Sigmoid colon (tissue), 4 donors: Measurements from ENCODE around the gene IGF2R.

Source experiments
- CTCF ChIP-seq, 4 experiments: fragments of 450-650 bp in 3 of 4; fragments of 200-600 bp in 1 of 4; IDR thresholded peaks; one replicate each; pipeline ENCODE4 v1.5.1; 2016 to 2019; ENCODE audit warnings: antibody characterized with exemption in 4 of 4, mild to moderate bottlenecking in 3 of 4, moderate library complexity in 2 of 4
- EP300 ChIP-seq, 4 donors: sonication (generic); formaldehyde crosslinking; IDR thresholded peaks; one replicate each; pipeline ENCODE4 v1.6.1; 2017; ENCODE audit warnings: antibody characterized with exemption in 4 of 4
- POLR2A ChIP-seq, 2 donors: fragments of 450-650 bp; IDR thresholded peaks; one replicate each; pipeline ENCODE4 v1.6.1; 2016; ENCODE audit warnings: antibody characterized with exemption in 2 of 2, mild to moderate bottlenecking in 2 of 2, moderate library complexity in 2 of 2
- POLR2AphosphoS5 ChIP-seq, 4 donors: sonication (generic); formaldehyde crosslinking; IDR thresholded peaks; one replicate each; pipeline ENCODE4 v1.6.1; 2017; ENCODE audit warnings: antibody characterized with exemption in 4 of 4

- TF ChIP-seq CTCF (IDR thresholded peaks at IDR 0.05) (no peak), POLR2AphosphoS5 (IDR thresholded peaks at IDR 0.05) (no peak), POLR2A (IDR thresholded peaks at IDR 0.05) (no peak), EP300 (IDR thresholded peaks at IDR 0.05) (no peak)
These were observed 67.4 kb downstream of the IGF2R start for GRCh38 chr6:160036331-160036695.
